ENCODE data around the gene GGACT.
A peak's percentile ranks its signal among the peaks of the same experiment; 100 is the strongest.
"Not testable (repeated sequence)": the region's sequence is repeated elsewhere in the genome, so short reads cannot be mapped to it uniquely, and the experiment has no call there.

The GGACT gene

DNA sequence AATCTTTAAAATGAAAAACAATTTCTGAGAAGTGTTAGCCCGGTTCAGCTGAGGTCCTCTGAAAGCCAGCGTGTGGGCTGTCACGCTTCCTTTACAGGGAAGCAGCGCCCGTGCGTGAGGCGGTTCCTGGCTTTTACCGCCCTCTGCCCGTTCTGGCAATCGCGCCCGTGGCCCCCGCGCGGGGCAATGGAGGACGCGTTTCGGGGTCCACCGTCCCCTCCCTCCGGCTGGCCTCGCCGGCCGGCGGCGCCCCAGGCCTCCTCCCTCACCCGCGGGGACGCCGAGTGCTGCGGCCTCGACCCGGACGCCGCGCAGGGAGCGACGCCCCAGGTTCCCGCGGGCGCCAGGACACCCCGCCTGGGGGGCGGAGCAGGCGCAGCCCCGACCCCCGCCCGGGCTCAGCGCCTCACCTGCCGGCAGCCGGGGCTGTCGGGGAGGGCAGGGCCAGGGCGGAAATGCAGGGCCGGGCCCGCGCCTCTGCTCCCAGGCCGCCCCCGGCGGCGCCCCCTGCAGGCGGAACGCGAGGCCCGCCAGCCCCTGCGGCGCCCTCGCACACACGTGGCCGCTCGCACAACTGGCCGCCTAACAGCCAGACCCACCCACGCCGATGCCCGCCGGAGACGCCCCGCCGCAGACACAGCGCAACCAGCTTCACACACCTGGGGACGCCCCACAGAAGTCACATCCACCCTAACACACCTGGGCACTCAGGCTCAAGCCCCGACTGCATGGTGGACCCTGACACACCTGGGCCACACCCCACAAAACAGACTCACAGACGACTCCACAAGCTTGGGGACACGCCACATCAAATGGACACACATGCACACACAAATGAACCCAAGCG, at the start of gene GGACT:
TSS of gene GGACT (minus strand) at position 459 of the 847 bp plus-strand sequence. CDS start 56,198 bp downstream, outside the sequence.
- DNase-seq (ENCODE audit: low read depth in 2 of 2) = peak; percentile 48 to 80

DNA sequence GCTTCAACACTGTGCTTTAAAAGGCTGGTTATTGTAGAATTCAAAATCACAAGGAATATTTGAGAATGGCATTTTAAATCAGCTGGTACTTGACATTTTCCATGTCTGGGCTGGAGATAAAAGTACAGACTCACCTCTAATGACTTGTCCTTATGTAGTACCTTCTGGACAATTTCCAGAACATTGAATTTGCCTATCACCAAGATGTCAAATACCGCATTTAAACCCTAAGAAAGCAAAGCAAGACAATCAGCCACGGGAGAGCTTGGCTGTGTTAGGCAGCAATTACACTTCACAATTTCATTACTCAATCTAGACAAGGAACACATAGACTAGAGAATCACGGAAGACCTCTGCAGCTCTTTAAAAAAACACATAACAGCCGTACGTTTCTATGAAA, 49.2 kb upstream of the GGACT start:
- no peak for DNase-seq (ENCODE audit: low read depth in 2 of 2)

DNA sequence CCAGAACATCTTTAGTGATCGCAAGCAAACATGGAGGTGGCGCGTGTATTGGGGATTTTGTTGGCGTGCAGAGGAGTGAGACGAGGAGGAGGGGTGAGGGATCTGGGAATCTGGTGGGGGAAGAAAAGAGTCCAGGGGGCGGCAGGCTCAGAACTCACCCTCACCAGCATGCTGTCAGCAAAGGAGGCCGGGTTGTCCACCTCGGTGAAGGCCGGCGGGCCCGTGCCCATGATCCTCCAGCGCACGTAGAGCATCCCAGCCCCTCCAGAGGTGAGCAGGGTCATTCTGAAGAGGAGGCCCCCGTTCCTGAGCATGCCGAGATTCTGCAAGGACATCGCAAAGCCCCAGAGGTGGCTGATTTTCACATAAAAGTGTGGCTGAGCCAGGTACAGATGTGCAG, 48.8 kb upstream of the GGACT start:
- DNase-seq (ENCODE audit: low read depth in 2 of 2) = no peak

DNA sequence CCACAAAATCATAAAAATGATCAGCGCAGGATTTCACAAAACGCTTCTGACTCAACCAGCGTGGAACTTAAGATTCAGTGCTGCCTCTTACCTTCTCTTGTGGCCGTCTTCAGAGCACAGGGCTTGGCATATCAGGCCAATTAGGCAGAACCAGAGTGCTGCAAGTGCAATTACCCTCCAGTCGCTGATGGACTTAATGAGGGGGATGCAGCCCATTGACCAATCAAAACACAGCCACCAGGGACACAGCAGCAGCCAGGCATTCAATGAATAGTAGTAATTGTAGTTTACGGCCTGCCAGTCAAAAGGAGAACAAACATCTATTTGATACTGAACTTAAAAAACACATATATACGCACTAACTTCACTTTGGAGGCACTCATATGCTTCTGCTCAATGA, 47.9 kb upstream of the GGACT start:
- DNase-seq (ENCODE audit: low read depth in 2 of 2) = no peak

DNA sequence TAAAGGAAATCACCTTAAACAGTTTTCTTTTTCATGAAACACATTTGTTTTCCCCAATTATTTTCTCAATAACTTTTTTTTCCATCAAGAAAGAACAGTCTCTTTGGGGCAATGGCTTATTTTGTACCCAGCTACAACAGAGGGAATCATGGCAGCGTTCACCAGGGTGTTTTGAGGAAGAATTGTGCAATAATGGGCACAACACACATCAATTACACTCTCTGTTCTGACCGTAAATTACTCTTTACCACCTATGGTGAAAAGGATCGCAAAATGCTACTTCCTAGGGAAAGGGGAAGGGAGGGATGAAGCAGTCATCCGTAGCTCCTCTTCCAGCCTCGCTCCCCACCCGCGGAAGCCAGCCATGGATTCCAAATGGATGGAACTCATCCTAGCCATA, 47.4 kb upstream of the GGACT start:
- DNase-seq (ENCODE audit: low read depth in 2 of 2) = no peak

DNA sequence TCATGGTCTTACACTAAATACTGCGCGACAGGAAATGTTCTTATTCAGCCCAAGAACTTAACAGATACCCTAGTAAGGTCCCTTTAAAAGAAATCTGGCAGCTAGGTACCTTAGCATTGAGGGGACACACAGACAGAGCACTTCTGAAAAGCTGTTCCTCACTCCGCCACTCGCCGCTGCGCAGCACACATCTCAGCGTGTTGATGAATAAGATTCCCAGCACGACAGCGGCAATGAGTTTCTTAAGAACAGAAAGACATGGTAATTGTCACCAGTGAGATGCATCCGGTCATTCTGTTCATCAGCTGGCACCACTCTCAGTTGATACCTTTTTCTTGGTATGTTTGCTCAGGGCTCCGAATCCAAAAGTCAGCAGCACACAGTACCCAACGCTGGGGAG, 46.1 kb upstream of the GGACT start:
- no peak for DNase-seq (ENCODE audit: low read depth in 2 of 2)

DNA sequence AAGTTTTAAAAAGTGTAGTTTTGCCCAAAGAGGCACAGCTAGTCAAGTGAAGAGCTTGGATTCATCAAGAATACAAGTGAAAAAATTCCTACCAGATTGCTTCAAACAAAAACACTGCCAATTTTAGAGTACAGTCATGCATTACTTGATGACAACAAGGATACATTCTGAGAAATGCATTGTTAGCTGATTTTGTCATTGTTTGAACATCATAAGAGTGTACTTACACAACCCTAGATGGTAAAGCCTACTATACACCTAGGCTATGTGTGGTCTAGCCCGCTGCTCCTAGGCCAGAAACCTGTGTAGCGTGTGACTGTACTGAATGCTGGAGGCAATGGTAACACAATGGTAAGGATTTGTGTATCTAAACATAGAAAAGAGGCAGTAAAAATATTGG, 44.9 kb upstream of the GGACT start:
- no peak for DNase-seq (ENCODE audit: low read depth in 2 of 2)

DNA sequence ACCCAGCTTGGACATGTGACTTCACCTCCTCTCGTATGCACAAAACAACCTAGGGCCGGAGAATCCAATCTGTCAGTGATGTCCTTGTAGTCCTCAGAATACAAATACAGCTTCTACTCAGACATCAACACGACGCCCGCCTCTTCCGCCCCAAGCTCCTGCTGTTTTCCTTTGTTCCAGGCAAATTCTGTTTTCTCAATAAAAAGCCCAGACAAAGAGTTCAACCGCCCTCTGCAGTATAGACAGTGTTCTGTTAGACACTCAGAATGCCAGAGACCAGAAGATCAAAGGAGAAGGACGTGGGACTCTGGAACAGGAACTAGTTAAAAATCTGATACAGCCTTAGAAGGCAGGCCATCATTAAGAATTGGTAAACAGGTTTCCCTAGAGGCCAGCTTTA, 42.0 kb upstream of the GGACT start:
- no peak for DNase-seq (ENCODE audit: low read depth in 2 of 2)

DNA sequence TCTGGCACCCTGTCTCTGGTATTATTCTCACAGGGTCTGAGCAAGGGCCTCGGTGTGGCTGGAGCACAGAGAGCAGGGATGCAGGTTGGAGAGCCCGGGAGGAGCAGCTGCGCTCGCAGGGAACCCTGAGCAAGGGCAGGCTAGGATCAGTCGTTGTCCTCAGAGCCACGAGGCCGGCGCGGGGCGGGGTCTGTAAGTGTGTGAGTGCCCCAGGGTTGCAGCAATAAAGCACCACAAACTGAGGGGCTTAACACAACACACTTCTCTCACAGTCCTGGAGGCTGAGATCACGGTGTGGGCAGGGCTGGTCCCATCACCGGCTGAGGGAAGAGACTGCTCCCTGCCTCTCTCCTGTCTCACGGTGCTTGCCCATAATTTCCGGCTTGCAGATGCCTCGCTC, 38.5 kb upstream of the GGACT start:
- no peak for DNase-seq (ENCODE audit: low read depth in 2 of 2)

DNA sequence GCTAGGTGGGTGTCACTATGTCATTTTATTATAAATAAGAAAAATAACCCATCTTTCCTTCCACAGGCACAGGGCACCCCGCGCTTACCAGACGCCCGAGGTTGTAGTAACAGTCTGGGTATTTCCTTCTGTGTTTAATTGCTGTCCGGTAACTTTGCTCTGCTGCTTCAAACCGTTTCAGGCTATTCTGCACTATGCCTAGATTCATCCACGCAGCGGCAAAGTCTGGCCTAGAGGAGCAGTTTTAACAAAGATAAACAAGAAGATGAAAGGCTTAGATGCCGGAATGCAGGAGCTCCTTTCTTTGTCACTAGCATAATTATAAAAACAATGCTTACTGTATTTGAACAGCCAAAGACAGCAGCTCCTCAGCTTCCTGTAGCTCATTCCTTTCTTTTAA, 36.9 kb upstream of the GGACT start:
- no peak for DNase-seq (ENCODE audit: low read depth in 2 of 2)

DNA sequence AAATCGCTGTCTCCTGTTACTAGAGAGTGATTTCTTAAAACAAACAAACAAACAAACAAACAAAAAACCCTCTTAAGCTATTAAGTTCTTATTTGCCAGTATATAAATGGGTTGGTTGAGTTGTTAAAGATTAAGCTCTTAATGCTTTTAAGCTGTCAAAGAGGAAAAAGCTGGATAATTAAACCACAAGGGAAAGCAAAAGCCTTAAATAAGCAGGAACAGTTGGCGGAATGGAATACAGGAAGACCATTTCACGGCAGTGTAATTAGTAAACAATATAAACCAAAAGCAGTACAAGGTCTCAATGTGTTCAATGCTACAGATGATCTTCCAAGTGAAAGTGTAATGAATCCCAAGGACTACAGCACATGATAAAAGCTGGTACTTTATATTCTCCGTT, 32.2 kb upstream of the GGACT start:
- no peak for DNase-seq (ENCODE audit: low read depth in 2 of 2)

DNA sequence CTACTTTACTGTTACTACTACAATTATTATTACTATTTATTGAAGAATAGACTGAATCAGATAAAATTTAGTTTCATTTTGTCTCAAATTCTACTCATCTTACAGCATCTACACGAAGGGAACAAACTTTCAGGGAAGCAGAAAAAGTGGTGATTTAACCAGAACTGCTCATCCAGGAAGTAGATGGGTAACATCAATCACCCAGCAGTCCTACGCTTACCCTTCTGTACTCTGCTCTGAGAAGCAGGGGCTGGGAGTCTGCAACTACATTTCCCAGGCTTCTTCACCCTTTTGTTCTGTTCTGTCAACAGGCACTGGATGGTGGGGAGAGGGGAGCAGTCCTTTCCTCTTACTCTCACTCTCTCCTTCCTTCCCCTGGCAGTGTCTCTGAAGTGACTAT, 31.4 kb upstream of the GGACT start:
- no peak for DNase-seq (ENCODE audit: low read depth in 2 of 2)

DNA sequence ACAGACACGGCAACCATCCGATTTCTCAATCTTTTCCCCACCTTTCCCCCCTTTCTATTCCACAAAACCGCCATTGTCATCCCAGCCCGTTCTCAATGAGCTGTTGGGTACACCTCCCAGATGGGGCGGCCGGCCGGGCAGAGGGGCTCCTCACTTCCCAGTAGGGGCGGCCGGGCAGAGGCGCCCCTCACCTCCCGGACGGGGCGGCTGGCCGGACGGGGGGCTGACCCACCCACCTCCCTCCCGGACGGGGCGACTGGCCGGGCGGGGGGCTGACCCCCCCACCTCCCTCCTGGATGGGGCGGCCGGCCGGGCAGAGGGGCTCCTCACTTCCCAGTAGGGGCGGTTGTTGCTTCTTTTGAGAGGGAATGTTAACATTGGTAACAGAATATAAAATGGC, 30.3 kb upstream of the GGACT start:
- not testable (repeated sequence) for DNase-seq (ENCODE audit: low read depth in 2 of 2)

DNA sequence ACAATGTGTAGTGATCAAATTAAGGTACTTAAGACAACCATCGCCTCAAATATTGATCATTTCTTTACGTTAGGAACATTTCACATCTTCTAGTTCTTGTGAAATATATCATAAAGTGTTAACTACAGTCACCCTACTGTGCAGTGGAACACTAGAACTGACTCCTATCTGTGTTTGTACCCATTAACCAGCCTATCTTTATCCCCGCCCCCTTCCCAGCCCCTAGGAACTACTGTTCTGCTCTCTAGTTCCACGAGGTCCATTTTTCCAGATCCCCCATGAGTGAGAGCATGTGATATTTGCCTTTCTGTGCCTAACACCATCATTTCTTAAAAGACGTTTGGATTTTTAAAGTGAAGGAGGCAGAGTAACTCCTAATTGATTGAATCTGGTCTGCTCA, 24.4 kb upstream of the GGACT start:
- DNase-seq (ENCODE audit: low read depth in 2 of 2) = no peak

DNA sequence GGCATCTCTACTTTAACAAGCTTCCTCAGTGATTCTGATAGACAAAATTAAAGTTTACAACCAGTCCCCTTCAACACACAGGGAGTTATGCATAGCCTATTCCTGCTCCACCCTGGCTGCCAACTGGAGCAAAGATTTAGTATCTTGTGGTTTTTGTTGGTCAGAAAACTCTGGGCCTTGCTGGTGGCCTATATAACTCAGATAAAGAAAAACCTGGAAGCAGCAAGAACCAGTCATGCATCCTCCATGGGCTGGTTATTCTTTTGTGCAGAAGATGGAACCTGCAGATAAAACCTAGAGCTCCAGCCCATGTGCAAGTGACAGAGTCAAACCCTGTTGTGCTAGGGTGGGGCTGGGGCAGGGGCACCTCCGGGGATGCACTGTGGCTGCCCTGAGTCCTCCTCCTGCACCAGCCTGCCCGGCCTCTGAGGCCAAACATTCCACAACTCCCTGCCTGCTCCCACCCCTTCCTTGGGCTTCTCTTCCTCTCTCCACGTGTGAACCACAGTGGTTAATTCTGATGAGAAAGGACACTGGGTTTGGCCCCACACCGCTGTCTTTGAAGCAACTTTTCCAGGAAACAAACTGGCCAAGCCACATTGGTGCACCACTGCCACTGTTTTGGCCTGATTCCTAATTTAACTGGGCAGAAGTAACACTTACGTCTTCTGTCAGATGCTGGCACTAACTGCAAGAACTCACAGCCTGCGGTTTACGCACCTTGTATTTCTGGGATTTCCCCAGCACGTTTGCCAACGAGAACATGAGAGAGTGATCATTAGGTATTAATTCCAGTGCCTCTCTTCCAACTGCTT, 23.3 kb upstream of the GGACT start:
- DNase-seq (ENCODE audit: low read depth in 2 of 2) = peak in 1 of 2 donors; percentile 10

DNA sequence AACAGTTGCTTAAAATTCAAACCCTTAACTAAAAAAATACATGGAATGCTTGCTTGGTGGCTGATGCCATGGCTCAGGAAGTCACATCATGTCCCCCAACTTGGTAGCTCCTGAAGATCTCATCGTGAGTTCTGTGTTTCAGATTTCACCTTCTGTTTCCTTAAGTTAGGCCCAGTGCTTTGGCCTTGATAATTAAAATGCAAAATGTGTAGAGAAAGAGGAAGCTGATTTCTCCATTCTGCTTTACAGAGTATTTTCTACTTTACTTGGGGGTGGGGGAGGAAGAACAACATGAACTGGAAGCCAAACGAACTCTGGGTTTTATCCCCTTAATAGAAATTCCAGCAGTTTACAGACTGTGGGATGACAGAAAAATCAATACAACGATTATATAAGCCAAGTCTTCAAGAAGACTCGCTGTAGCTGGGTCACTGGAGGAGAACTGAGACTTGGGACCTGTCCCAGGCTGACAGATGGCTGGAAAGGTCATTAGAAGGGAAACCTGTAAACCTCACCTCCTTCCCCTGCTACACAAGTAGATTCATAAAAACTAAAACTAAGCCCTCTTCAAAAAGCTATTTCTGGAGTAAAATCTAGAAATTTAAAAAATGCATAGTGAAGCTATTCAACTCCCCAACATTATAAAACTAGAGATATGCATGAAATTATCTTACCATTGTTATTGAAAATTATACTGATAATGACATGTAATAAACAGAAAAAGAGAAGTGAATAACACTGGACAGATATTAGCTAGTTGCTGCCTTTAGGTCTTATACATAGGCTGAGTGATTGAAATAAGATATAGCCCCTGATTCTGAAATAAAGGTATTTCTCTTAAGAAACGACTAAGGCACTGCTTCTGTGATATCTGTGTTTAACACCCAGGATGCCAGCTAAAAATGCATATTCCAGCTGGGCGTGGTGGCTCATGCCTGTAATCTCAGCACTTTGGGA, 22.1 kb upstream of the GGACT start:
- no peak for DNase-seq (ENCODE audit: low read depth in 2 of 2)

DNA sequence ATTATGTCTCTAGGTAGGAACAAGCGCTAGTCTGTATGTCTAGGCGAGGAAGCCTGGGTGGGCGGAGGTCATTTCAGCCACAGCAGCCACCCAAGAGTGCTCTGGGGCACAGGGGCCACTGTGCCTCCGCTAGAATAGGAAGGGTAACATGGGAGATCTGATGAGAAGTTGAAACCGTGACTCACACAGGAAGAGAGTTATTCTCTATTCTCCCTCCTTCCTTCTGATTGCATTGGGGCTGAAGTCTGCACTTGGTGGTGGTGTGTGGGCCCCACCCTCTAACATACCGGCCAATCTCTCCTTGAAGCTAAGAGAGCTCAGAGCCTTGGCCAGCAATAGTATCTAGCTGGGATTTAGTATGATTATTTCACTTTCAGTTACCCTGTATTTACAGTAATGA, 20.3 kb upstream of the GGACT start:
- DNase-seq (ENCODE audit: low read depth in 2 of 2) = peak in 1 of 2 donors; percentile 4

DNA sequence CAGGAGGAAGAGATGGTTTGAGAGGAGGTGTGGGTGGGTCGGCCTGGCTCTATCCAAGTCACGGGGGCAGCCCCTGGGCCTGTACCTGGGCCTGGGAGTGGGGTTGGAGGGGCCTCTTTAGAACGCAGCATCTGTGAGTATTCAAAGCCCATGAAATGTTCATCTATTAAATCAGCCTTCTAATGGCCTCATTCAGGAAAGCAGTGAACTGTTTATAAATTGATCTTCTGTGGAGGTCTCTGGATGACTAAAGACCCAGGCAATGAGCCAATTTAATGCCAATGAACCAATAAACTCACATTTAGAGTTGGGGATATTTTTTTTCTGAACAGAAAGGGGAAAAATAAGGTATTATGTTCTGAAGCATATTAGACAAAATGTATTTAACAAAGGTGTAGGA, 19.9 kb upstream of the GGACT start:
- DNase-seq (ENCODE audit: low read depth in 2 of 2) = no peak

DNA sequence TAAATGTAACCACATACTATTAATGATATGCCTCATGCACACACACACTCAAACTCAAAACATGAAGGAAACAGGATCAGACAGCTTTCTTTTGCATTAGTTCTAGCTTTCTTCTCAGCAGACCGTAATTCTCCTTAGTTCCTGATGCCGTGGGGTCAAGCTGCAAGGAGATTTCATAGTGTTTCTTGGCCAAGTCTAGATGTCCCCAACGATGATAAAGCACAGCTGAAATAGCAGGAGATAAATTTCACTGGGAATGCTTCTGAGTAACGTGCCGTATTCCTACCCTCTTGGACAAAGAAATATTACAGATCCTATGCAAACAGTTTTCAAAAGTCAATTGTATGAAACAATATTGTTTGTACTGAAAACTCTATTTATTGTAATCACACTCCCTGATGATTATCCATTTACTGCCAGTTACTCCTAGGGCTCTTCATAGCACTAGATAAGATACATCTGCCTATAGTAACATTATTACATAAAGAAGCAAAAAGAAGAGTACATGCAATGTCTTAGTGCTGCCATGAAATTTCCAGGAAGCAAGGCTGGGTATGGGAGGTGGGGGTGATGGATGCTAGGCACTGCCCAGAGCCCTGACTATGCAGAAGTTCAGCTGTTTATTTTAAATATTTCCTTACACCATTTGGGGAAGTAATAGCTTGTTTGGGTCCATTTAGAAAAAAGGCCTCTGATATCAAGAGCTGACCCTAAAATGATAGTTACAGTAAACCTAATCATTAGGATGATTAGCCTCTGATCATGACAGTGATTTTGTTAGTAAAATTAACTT, 16.5 kb upstream of the GGACT start:
- no peak for DNase-seq (ENCODE audit: low read depth in 2 of 2)

DNA sequence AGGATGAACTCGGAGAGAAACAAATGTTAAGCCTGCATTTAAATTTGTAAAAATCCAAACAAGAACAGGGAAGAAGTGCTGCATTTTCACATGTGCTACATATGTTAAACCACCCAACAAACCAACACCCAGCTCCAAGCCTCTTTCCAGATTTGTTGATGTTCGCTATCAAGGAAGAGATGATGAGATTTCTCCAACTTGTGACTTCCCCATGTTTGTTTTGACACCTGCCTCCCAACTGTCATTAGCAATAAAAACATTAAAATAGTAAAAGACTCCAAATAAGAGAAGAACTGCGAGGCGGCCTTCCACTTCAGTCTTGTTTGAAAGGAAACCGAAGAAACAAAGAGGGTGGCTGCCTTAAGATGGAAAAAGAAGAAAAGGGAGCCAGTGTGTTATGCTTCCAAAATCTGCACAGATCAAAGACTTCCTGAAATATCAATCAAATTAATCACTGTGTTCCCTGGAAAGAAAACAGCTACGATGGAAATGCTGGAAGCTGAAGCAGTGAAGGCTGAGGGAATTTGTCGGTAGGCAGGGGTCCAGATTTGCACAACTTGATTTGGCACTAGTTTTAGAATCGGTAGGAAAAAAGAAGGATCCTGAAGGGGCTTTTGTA, 14.0 kb upstream of the GGACT start:
- DNase-seq (ENCODE audit: low read depth in 2 of 2) = no peak

DNA sequence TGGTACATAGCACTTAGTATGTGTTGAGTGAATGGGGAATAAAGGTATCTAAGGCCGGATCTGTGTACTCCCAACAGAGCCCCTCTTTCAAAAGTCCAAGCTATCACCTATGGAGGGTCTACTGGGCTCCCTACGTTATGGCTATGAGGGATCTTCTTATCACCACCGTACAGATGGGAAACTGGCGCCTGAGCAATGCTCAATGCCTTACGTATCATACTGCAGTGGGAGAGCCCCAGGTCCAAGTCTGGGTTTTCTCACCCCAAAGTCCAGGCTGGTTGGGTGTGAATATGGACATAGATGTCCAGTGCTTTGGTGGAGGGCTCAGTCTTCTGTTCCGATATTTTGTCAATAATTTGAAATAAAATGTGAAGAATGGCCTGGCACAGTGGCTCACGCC, 13.1 kb upstream of the GGACT start:
- DNase-seq (ENCODE audit: low read depth in 2 of 2) = no peak

Measured in stimulated activated CD8-positive, alpha-beta memory T cell treated with anti-CD3 and anti-CD28 coated beads, Interleukin-7, amount 100 ng/mL, for 4 hours (primary cell).